Suprapubic skin (tissue), 4 donors: ENCODE results near the gene PEAR1.

ENCODE experiments used
- CTCF ChIP-seq, 2 donors: fragments of 200-600 bp in 1 of 2; fragments of 450-650 bp in 1 of 2; sonication (generic) in 1 of 2; IDR thresholded peaks; one replicate each; pipeline ENCODE4 v1.5.1; 2016 to 2019; ENCODE audit warnings: antibody characterized with exemption in 2 of 2, mild to moderate bottlenecking in 1 of 2, moderate library complexity in 1 of 2
- EP300 ChIP-seq: sonication (generic); formaldehyde crosslinking; IDR thresholded peaks from one replicate; pipeline ENCODE4 v1.6.1; 2017; ENCODE audit warnings: antibody characterized with exemption
- POLR2A ChIP-seq, 2 donors: fragments of 450-650 bp; IDR thresholded peaks; one replicate each; pipeline ENCODE4 v1.6.1; 2017; ENCODE audit warnings: antibody characterized with exemption in 2 of 2, mild to moderate bottlenecking in 2 of 2, moderate library complexity in 2 of 2
- POLR2AphosphoS5 ChIP-seq, 3 donors: sonication (generic); formaldehyde crosslinking; IDR thresholded peaks; one replicate each; pipeline ENCODE4 v1.6.1; 2017; ENCODE audit warnings: antibody characterized with exemption in 3 of 3

DNA sequence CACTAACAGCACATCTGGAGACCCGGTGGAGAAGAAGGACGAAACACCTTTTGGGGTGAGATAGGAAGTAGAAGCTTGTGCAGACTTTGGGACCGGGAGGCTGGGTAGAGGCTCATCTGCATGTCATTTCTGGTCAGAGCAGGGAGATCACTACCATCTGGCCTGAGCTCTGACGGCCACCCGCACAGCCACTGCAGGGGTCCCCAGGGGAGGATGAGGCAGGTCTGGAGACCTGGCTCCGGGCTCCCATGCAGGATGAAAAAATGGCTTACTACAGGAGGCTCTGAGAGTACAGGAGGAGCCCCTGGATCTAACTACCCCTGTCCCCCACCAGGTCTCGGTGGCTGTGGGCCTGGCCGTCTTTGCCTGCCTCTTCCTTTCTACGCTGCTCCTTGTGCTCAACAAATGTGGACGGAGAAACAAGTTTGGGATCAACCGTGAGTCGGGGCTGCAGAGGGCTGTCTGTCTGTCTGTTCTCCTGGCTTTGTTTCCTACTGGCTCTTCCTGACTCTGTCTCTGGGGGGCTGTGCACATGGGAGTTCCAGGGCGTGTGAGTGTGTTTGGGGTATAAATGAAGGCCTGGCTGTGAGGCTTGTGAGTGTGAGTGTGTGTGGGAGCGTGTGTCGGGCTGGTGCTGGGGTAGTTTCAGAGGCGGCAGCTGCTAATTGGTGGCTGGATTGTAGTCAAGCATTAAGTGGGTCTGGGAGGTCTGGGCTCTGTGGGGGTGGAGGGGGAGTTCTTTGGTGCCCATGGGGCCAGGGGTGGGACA is 18.8 kb upstream of the PEAR1 start:
- TF ChIP-seq POLR2AphosphoS5 (IDR thresholded peaks at IDR 0.05) = no peak
- no peak for TF ChIP-seq POLR2A (IDR thresholded peaks at IDR 0.05)
- TF ChIP-seq CTCF (IDR thresholded peaks at IDR 0.05) = no peak
- TF ChIP-seq EP300 = no peak
